A673 (cell line): ENCODE data around the gene PODNL1. TPM values are rescaled to one million over a fixed set of nuclear protein-coding genes. Genes with fewer than 3 reads are reported as not detected.

ENCODE experiments used
- BruUV-seq: library from RNA; stranded (reverse); fragments of 400-500 nt; replicated peaks from 2 replicates; lab custom pipeline; 2021; lab: Mats Ljungman, UMichigan
- CTCF ChIA-PET: fragments of 300-600 bp; sonication (Branson Sonifier 250); formaldehyde crosslinking; loops from one replicate; lab custom pipeline; 2022; ENCODE audit warnings: antibody characterized with exemption; lab: Charles Lee
- POLR2A ChIA-PET: fragments of 300-600 bp; sonication (Branson Sonifier 250); formaldehyde crosslinking; loops from one replicate; lab custom pipeline; 2022; ENCODE audit warnings: antibody characterized with exemption; ENCODE audit not compliant: low non-redundant PET; lab: Charles Lee
- DNase-seq: peaks from one replicate; pipeline ENCODE4 v3.0.0-alpha.2; 2015; ENCODE audit warnings: low spot score
- H3K27ac ChIP-seq: fragments of 200-600 bp; sonication (generic); 2 replicates; pipeline ENCODE4 v1.5.1; 2016; ENCODE audit warnings: mixed run types, low read depth, mild to moderate bottlenecking, mixed read lengths, antibody characterized with exemption, low read length; ENCODE audit not compliant: poor library complexity, severe bottlenecking
- H3K27me3 ChIP-seq: fragments of 200-600 bp; sonication (generic); replicated peaks from 2 replicates; pipeline ENCODE4 v1.6.1; 2017; ENCODE audit warnings: mixed run types, low read depth, mild to moderate bottlenecking, mixed read lengths, antibody characterized with exemption, low read length; ENCODE audit not compliant: insufficient read depth, poor library complexity
- H3K36me3 ChIP-seq: fragments of 200-600 bp; sonication (generic); 2 replicates; pipeline ENCODE4 v1.6.1; 2016; ENCODE audit warnings: mixed run types, mild to moderate bottlenecking, mixed read lengths, antibody characterized with exemption, low read length; ENCODE audit not compliant: insufficient read depth, poor library complexity, severe bottlenecking
- H3K4me1 ChIP-seq: fragments of 200-600 bp; sonication (generic); 2 replicates; pipeline ENCODE4 v1.6.1; 2017; ENCODE audit warnings: mixed run types, mild to moderate bottlenecking, mixed read lengths, antibody characterized with exemption, low read length; ENCODE audit not compliant: insufficient read depth, poor library complexity, severe bottlenecking
- H3K4me3 ChIP-seq: fragments of 200-600 bp; sonication (generic); 2 replicates; pipeline ENCODE4 v1.5.1; 2016; ENCODE audit warnings: low read depth, mixed run types, mild to moderate bottlenecking, mixed read lengths, low read length; ENCODE audit not compliant: poor library complexity, severe bottlenecking
- H3K9me3 ChIP-seq: fragments of 200-600 bp; sonication (generic); 2 replicates; pipeline ENCODE4 v1.6.1; 2016; ENCODE audit warnings: mixed run types, low read depth, mild to moderate bottlenecking, mixed read lengths, antibody characterized with exemption, low read length; ENCODE audit not compliant: poor library complexity, severe bottlenecking
- EZH2 ChIP-seq: fragments of 200-600 bp; sonication (generic); IDR thresholded peaks from 2 replicates; pipeline ENCODE4 v1.6.1; 2017; ENCODE audit warnings: borderline replicate concordance, low read depth, mild to moderate bottlenecking, mixed read lengths, antibody characterized with exemption, low read length; ENCODE audit not compliant: poor library complexity, severe bottlenecking
- intact Hi-C: fragments of 100-400 bp; cut with micrococcal nuclease; formaldehyde crosslinking; loops from one replicate; pipeline ENCODE4 v1.10.0; 2022; ENCODE audit not compliant: unreplicated experiment
- total RNA-seq: library from RNA; stranded (reverse); gene quantifications from 2 replicates; pipeline ENCODE4 v1.2.3, GENCODE V29; 2021
- TF ChIP-seq, protein P1 (sequence below): fragments of 300-800, 200-600 bp; sonication (generic); conservative IDR thresholded peaks from 2 replicates; pipeline ENCODE4 v1.5.1; 2017; ENCODE audit warnings: low read depth, mild to moderate bottlenecking, antibody characterized with exemption, low read length, moderate library complexity, mixed read lengths

The PODNL1 gene
- total RNA-seq, 1 experiment from 2014 or later, result not detected

DNA sequence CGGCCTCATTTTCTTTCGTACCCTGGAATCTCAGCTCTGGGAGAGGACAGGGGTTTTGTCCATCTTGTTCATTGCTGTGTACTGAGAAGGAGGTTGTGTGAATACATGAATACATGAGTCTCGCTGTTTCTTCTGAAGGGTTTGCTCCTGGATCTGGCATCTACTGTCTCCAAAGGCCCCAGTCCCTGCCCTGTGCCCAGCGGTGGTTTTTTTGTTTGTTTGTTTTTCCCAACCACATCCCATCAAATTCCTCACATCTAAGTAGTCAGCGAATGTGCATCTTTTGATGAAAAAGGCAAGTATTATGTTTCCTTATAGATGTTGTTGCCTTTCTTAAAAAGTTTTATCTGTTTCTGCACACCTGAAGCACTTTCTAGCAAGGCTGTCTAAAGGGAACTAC is 26.6 kb upstream of the PODNL1 start:
- intact Hi-C loops, result no loop called here
- Histone ChIP-seq H3K9me3 (no peaks in the 10 kb centered on the region), H3K4me1 (no peaks in the 10 kb centered on the region), H3K36me3 (peaks cover 54% of the 10 kb centered on the region), H3K27ac (no peak overlapping the region), H3K27me3 (no peaks in the 10 kb centered on the region), H3K4me3 (no peak overlapping the region)
- ChIA-PET POLR2A (no interaction called here), CTCF (no interaction called here)
- no peak for DNase-seq
- BruUV-seq, result no TSS peak
- no peak for TF ChIP-seq EZH2
- TF ChIP-seq, protein P1, sequence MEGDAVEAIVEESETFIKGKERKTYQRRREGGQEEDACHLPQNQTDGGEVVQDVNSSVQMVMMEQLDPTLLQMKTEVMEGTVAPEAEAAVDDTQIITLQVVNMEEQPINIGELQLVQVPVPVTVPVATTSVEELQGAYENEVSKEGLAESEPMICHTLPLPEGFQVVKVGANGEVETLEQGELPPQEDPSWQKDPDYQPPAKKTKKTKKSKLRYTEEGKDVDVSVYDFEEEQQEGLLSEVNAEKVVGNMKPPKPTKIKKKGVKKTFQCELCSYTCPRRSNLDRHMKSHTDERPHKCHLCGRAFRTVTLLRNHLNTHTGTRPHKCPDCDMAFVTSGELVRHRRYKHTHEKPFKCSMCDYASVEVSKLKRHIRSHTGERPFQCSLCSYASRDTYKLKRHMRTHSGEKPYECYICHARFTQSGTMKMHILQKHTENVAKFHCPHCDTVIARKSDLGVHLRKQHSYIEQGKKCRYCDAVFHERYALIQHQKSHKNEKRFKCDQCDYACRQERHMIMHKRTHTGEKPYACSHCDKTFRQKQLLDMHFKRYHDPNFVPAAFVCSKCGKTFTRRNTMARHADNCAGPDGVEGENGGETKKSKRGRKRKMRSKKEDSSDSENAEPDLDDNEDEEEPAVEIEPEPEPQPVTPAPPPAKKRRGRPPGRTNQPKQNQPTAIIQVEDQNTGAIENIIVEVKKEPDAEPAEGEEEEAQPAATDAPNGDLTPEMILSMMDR, result no peak

DNA sequence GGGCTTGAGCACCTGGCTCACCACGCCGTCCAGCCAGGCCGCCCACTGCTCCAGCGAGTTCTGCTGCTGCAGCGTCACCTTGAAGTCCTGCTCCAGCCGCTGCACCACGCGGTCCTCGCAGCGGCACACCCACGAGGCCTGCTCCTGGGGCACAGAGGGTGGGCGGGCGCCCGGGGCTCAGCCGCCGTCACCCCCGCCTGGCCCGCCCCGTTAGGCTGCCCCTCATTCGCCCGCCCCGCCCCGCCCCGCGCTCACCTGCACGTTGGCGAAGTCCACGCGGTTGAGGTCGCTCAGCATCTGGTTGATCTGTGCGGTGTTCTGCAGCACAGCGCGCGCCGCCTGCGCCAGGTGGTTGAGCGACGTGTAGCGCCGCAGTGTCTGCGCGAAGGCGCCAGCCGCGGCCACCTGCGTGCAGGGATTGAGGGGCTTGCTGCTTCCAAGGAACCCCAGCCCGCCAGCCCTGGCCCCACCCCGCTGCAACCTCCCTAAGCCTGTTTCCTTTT is 25.4 kb upstream of the PODNL1 start:
- H3K9me3 ChIP-seq, result no peaks in the 10 kb centered on the region
- no peaks in the 10 kb centered on the region for H3K4me1 ChIP-seq
- TF ChIP-seq EZH2, result no peak
- TF ChIP-seq, protein P1, result no peak
- H3K36me3 ChIP-seq, result peaks cover 52% of the 10 kb centered on the region
- BruUV-seq, result no TSS peak
- no peak overlapping the region for H3K4me3 ChIP-seq
- DNase-seq, result no peak
- ChIA-PET POLR2A (no interaction called here), CTCF (no interaction called here)
- H3K27ac ChIP-seq, result no peak overlapping the region
- intact Hi-C loops, result no loop called here
- H3K27me3 ChIP-seq, result no peaks in the 10 kb centered on the region

DNA sequence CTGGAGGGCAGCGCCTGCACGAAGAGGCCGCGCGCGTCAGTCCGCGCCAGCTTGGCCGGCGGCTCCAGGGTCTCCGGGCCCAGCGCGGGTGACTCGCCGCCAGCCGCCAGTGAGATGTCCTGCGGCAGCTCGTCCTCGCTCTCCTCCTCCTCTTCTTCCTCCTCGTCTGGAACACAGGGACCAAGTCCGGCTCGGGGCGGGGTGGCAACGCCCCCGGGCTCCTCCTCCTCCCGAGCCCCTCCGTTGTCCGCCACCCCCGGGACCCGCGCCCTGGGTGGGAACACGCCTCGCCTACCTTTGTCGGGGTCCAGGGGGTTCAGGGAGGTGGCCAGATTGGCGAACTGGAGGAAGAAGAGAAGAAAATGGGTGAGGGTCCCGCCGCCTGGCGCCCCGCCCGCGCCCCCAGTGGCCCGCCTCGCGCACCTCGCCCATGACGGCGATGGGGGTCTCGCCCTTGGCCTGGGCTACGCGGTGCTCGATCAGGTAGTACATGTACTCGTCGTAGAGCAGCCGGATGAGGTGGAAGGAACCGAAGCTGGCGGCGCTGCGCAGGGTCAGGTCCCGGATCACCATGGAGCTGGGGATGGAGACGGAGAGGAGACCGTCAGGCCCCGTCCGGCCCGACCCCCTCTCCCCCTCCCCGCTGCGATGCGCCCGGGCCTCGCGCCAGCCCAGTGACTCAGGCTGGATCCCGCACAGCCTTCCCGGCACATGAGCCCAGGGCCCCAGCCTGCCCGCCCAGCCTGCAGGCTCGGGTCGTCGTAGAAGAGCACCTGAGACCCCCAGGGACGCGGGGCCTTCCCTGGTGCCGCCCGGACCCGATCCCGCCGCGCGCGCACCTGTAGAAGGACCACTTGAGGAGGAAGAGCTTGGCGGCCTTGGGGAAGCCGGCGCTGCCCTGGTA is 24.7 kb upstream of the PODNL1 start:
- no peak for TF ChIP-seq EZH2
- TF ChIP-seq, protein P1, result no peak
- intact Hi-C loops, result no loop called here
- no peak overlapping the region for H3K4me3 ChIP-seq
- BruUV-seq, result no TSS peak
- no peak for DNase-seq
- H3K27ac ChIP-seq, result no peak overlapping the region
- peaks cover 46% of the 10 kb centered on the region for H3K36me3 ChIP-seq
- CTCF ChIA-PET, result interaction anchor here (1.2 kb wide), 1 partner anchor 385 kb away, joined by 3 read pairs; no protein-coding TSS in a partner anchor
- H3K4me1 ChIP-seq, result no peaks in the 10 kb centered on the region
- no peaks in the 10 kb centered on the region for H3K9me3 ChIP-seq
- H3K27me3 ChIP-seq, result no peaks in the 10 kb centered on the region
- POLR2A ChIA-PET, result no interaction called here
